Measurements from ENCODE around the gene CCR7.
"Not testable (repeated sequence)": the region's sequence is repeated elsewhere in the genome, so short reads cannot be mapped to it uniquely, and the experiment has no call there.

Gene CCR7

DNA sequence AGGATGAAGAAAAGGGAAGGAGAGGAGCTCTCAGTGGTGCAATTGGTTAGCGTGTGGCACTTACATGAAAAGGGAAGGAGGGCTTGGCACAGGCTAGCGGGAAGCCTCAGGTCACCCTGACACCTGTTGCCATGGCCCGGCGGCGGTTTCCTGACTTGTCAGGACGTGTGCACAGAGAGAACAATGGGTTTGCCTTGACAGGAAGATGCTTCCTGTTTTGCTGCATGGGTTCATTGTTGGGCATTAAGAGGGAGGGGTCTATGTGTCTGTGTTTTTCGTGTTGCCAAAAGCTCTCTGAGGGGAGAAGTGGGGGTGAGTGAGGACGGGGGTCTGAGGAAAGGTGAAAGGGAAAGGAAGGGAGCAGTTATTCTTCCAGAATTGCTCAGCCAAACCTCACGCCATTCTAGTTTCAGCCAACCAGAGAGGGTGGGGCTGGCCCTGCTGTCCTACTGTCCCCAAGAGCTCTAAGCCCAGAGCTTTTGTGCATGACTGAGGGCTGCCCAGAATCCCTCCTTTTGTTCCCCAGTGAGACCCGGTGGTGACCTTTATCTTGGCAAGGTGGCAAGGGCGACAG lies 17.1 kb upstream of the CCR7 start:
- Histone ChIP-seq H4K20me1 (no peaks in the 10 kb centered on the region), H3K4me3 (peak overlapping the region in 6 of 10 experiments; percentile 3 to 28 (median 16); a peak in 8 of 20 replicates), H3K36me3 (no peaks in the 10 kb centered on the region; a peak in 1 of 22 replicates), H3K27ac (peak overlapping the region in 9 of 11 experiments; percentile 44 to 85 (median 73); a peak in 18 of 22 replicates), H3K27me3 (no peaks in the 10 kb centered on the region), H3K4me1 (peaks cover 21 to 38% (median 28%) of the 10 kb centered on the region in 10 experiments), H3K4me2 (peak overlapping the region; percentile 55 to 93 (median 85)), H3K9me3 (replicated peaks in 1 of 11) (peaks cover 17 to 34% (median 22%) of the 10 kb centered on the region in 11 experiments), H3K9ac (peak overlapping the region in 8 of 11 experiments; percentile 41 to 68 (median 54); a peak in 13 of 22 replicates)
- no peak; a peak in 1 of 22 replicates for TF ChIP-seq Cebpa-rat (IDR thresholded peaks at IDR 0.05)

DNA sequence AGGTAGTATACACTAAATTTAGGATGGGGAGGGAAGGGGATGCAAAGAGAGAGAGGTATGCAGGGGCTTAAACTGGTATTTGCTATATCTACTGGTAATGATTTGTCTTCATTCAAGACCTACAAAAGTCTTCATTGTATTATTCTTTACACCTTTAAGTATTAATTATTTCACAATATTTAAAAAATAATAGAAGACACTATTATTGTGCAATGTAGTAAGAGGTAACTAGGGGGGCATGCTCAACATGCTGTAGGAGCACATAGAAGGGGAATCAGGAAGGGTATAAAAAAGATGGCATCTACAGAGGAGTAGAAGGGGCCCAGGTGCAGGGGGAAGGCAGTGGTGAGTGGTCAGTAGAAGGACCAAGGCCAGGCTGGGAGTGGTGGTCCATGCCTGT lies 14.9 kb upstream of the CCR7 start:
- Histone ChIP-seq H3K36me3 (no peaks in the 10 kb centered on the region; a peak in 1 of 22 replicates), H3K9me3 (replicated peaks in 1 of 11) (peaks cover 8 to 23% (median 14%) of the 10 kb centered on the region in 11 experiments), H3K27ac (no peak overlapping the region), H3K4me3 (no peak overlapping the region), H3K4me1 (peaks cover 22 to 35% (median 30%) of the 10 kb centered on the region in 10 experiments), H3K9ac (no peak overlapping the region), H4K20me1 (no peaks in the 10 kb centered on the region), H3K27me3 (no peaks in the 10 kb centered on the region), H3K4me2 (no peak overlapping the region)
- TF ChIP-seq Cebpa-rat (IDR thresholded peaks at IDR 0.05): peak in 1 of 11 experiments; percentile 26; a peak in 2 of 22 replicates

DNA sequence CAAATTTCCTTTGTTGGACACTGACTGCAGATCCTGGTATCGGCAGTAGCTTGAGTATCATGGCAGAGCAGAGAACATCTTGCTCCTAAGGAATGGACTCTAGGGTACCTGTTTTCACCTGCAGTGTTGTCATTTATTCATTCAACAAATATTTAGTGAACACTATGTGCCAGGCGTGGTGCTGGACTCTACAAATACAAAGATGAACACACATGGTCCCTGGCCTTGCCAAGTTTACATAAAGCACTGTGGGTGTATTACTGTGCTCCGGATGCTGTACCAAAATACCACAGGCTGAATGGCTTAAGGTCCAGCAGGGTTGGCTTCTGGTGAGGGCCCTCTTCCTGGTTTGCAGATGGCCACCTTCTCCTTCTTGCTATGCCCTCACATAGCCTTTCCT lies 14.2 kb upstream of the CCR7 start:
- Histone ChIP-seq H3K9ac (no peak overlapping the region), H3K36me3 (no peaks in the 10 kb centered on the region), H3K27me3 (no peaks in the 10 kb centered on the region), H3K4me2 (no peak overlapping the region), H3K4me1 (peaks cover 22 to 35% (median 30%) of the 10 kb centered on the region in 10 experiments), H3K27ac (no peak overlapping the region), H3K4me3 (no peak overlapping the region), H3K9me3 (replicated peaks in 1 of 11) (peaks cover 6 to 23% (median 13%) of the 10 kb centered on the region in 11 experiments), H4K20me1 (no peaks in the 10 kb centered on the region)
- no peak for TF ChIP-seq Cebpa-rat (IDR thresholded peaks at IDR 0.05)

DNA sequence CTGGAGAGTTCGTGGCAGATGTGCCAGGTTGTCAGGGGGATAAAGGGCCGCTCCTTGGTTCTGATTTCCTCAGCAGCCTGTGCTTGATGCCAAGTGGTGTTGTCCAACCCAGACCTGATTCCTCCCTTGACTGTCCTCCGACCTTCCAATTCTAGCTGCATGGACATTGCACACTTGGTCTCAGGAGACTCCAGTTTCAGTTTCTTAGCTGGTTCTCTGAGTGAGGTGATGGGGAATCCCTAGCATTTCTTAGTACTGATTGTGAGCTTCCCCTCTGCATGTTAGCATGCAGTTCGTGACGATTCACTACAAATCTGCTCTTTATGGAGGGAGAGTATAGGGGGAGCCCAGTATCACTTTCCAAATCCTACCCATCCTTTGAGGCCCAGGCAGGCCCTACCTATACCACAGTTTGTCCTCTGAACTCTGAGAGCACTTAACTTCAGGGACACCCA lies 12.4 kb upstream of the CCR7 start:
- Histone ChIP-seq H3K27ac (no peak overlapping the region), H3K4me1 (peaks cover 27 to 32% (median 30%) of the 10 kb centered on the region in 10 experiments), H3K36me3 (no peaks in the 10 kb centered on the region), H3K9ac (no peak overlapping the region; a peak in 2 of 22 replicates), H3K4me2 (peak overlapping the region; percentile 19 to 67 (median 43); a peak in 19 of 22 replicates), H3K4me3 (no peak overlapping the region), H4K20me1 (no peaks in the 10 kb centered on the region), H3K27me3 (no peaks in the 10 kb centered on the region), H3K9me3 (replicated peaks in 1 of 11) (peaks cover 12 to 30% (median 21%) of the 10 kb centered on the region in 11 experiments)
- TF ChIP-seq Cebpa-rat (IDR thresholded peaks at IDR 0.05): no peak

DNA sequence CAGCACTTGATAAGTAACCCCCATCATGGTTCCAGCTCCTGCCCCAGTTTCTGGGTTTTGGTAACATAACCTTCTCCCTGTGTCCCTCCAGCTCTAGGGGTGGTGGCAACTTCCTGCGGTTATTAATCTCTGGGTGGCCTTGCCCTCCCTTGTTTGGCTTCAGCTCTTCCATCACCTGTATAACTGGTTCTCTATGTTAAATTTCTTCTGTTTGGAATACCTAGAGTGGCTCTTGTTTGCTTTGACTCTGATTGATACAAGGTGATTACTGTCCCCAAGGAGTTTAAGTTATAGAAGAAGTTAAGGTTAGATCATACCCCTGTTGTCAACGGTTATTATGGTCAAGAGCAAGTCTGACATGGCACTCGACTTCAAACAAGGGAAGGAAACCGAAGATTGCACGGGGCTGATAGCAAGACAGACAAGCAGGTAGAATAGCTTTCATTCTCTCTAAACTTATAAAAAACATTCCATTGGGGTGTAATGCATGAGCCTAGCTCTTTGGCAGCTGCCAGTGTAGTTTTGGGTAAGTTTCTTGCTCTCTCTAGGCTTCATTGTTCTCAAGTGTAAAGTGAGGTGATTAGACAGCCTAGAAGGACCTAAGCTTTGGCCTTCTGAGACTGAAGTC lies 11.0 kb upstream of the CCR7 start:
- Histone ChIP-seq H3K4me3 (no peak overlapping the region), H3K4me2 (no peak overlapping the region), H3K9ac (no peak overlapping the region), H3K27ac (no peak overlapping the region), H3K36me3 (no peaks in the 10 kb centered on the region), H3K4me1 (peaks cover 20 to 27% (median 24%) of the 10 kb centered on the region in 10 experiments), H4K20me1 (no peaks in the 10 kb centered on the region), H3K27me3 (no peaks in the 10 kb centered on the region), H3K9me3 (replicated peaks in 1 of 11) (peaks cover 22 to 40% (median 31%) of the 10 kb centered on the region in 11 experiments)
- TF ChIP-seq Cebpa-rat (IDR thresholded peaks at IDR 0.05): no peak

DNA sequence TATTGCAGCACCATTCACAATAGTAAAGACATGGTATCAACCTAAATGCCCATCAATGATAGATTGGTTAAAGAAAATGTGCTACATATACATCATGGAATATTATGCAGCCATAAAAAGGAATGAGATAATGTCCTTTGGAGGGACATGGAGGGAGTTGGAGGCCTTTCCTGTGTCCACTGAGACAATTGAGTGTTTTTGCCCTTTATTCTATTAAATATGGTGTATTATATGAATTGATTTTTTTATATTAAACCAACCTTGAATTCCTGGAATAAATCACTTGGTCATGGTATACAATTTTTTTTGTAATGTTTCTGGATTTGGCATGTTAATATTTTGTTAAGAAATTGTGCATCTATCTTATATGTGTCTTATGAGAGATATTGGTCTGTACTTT lies 9.0 kb upstream of the CCR7 start:
- Histone ChIP-seq H3K4me1 (peaks cover 17 to 27% (median 22%) of the 10 kb centered on the region in 10 experiments), H3K4me2 (no peak overlapping the region), H3K27ac (no peak overlapping the region), H3K9me3 (replicated peaks in 1 of 11) (peaks cover 33 to 60% (median 47%) of the 10 kb centered on the region in 11 experiments), H4K20me1 (no peaks in the 10 kb centered on the region), H3K4me3 (no peak overlapping the region), H3K9ac (no peak overlapping the region), H3K27me3 (no peaks in the 10 kb centered on the region), H3K36me3 (no peaks in the 10 kb centered on the region)
- no peak for TF ChIP-seq Cebpa-rat (IDR thresholded peaks at IDR 0.05)

DNA sequence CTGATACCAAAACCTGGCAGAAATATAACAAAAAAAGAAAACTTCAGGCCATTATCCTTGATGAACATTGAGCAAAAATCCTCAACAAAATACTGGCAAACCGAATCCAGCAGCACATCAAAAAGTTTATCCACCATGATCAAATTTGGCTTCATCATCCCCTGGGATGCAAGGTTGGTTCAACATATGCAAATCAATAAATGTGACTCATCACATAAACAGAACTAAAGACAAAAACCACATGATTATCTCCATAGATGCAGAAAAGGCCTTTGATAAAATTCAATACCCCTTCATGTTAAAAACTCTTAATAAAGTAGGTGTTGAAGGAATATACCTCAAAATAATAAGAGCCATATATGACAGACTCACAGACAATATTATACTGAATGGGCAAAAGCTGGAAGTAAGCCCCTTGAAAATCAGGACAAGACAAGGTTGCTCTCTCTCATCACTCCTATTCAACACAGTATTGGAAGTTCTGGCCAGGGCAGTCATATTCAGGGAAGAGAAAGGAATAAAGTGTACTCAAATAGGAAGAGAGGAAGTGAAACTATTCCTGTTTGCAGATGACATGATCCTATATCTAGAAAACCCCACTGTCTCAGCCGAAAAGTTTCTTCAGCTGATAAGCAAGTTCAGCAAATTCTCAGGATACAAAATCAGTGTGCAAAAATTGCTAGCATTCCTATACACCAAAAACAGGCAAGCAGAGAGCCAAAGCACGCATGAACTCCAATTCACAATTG lies 7.1 kb upstream of the CCR7 start:
- Histone ChIP-seq H3K9me3 (replicated peaks in 1 of 11) (peaks cover 38 to 76% (median 61%) of the 10 kb centered on the region in 11 experiments), H3K4me1 (peaks cover 11 to 22% (median 15%) of the 10 kb centered on the region in 10 experiments)

DNA sequence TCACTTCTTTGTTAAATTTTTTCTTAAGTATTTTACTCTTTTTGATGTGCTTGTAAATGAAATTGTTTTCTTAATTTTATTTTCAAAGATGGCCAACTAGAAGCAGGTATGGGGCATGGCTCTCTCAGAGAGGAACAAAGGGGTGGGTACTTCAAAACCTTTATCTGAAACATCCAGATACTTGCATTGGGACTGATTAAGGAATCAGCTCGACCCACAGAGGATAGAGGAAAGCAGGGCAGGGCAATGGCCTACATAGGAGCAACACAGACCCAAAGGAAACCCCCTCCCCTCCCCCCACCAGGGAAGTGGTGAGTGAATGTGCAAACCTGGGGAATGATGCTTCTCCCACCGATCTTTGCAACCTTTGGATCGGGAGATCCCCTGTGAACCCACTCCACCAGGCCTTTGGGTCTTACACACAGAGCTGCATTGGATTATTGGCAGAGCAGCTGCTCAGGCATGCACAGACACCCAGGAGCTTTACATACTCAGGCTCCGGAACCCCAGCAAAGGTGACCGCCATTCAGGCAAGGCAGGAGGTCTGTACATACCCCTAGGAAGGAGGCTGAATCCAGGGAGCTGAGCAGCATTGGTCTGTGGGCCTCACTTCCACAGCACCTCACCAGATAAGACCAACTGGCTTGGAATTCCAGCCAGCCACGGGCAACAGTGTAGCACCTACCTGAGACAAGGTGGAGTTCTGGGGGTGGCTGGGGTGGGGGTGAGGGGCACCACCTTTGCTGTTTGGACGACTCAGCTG lies 3.0 kb upstream of the CCR7 start:
- no peak overlapping the region for H3K4me3 ChIP-seq
- no peaks in the 10 kb centered on the region for H4K20me1 ChIP-seq

More for the DNA sequence above, 7.1 kb upstream of the CCR7 start:
- not testable (repeated sequence) for H4K20me1 ChIP-seq, H3K36me3 ChIP-seq, H3K27ac ChIP-seq, H3K4me3 ChIP-seq, H3K27me3 ChIP-seq, H3K9ac ChIP-seq
- H3K4me2 ChIP-seq: peak overlapping the region; percentile 4 to 68 (median 44); a peak in 17 of 22 replicates

More for the DNA sequence above, 3.0 kb upstream of the CCR7 start:
- TF ChIP-seq Cebpa-rat (IDR thresholded peaks at IDR 0.05): no peak
- H3K9me3 ChIP-seq (replicated peaks in 1 of 11): peaks cover 23 to 56% (median 50%) of the 10 kb centered on the region in 11 experiments; a peak in 21 of 22 replicates
- H3K36me3 ChIP-seq: no peaks in the 10 kb centered on the region
- no peak overlapping the region for H3K27ac ChIP-seq
- H3K9ac ChIP-seq: no peak overlapping the region
- no peak overlapping the region for H3K4me2 ChIP-seq
- peaks cover 43 to 50% (median 47%) of the 10 kb centered on the region in 10 experiments for H3K4me1 ChIP-seq
- peaks cover 0 to 11% (median 0%) of the 10 kb centered on the region in 11 experiments; a peak in 3 of 22 replicates for H3K27me3 ChIP-seq

All from BLaER1 treated with 17β-estradiol and CSF1 and Interleukin-3, amounts not matched to agents 10 nM and 100 nM (cell line).